Common myeloid progenitor, CD34-positive (primary cell): ENCODE measurements around the gene WDR7.

Experiments
- CTCF ChIA-PET: fragments of 350-600 bp; sonication (Branson Sonifier 250); formaldehyde crosslinking; loops from one replicate; lab custom pipeline; 2021; ENCODE audit warnings: antibody characterized with exemption; lab: Charles Lee
- POLR2A ChIA-PET: fragments of 350-600 bp; sonication (Branson Sonifier 250); formaldehyde crosslinking; loops from one replicate; lab custom pipeline; 2021; ENCODE audit warnings: antibody characterized with exemption; lab: Charles Lee
- DNase-seq, 3 donors: peaks; one replicate each; pipeline versions ENCODE4 v3.0.0 to v3.0.0-alpha.2; 2013
- H3K27ac ChIP-seq, 2 experiments: 1 replicate in 1 of 2; 2 replicates in 1 of 2; pipeline ENCODE4 v1.7.0; 2013; ENCODE audit warnings: inconsistent platforms in 2 of 2, low read length in 2 of 2, mild to moderate bottlenecking in 2 of 2, low read depth in 1 of 2, moderate library complexity in 1 of 2; ENCODE audit not compliant: severe bottlenecking in 2 of 2, insufficient read depth in 1 of 2, poor library complexity in 1 of 2
- H3K27me3 ChIP-seq, 5 experiments: replicated peaks in 2 of 5; 1 replicate in 3 of 5; 2 replicates in 2 of 5; pipeline versions ENCODE4 v1.6.1 to v1.7.0; 2013; ENCODE audit warnings: low read length in 4 of 5, mild to moderate bottlenecking in 2 of 5, moderate library complexity in 2 of 5, inconsistent platforms in 1 of 5; ENCODE audit not compliant: insufficient read depth in 5 of 5, control insufficient read depth in 4 of 5
- H3K36me3 ChIP-seq, 4 experiments: 1 replicate in 2 of 4; 2 replicates in 2 of 4; pipeline versions ENCODE4 v1.6.1 to v1.7.0; 2013; ENCODE audit warnings: low read length in 3 of 4, control low read depth in 1 of 4, mild to moderate bottlenecking in 1 of 4; ENCODE audit not compliant: control insufficient read depth in 4 of 4, insufficient read depth in 4 of 4
- H3K4me1 ChIP-seq, 4 experiments: 1 replicate in 3 of 4; 2 replicates in 1 of 4; pipeline versions ENCODE4 v1.6.1 to v1.7.1; 2013; ENCODE audit warnings: low read length in 3 of 4, mild to moderate bottlenecking in 3 of 4, control low read depth in 1 of 4, inconsistent platforms in 1 of 4, moderate library complexity in 1 of 4; ENCODE audit not compliant: control insufficient read depth in 4 of 4, insufficient read depth in 4 of 4; ENCODE audit errors: control extremely low read depth in 1 of 4
- H3K4me3 ChIP-seq, 7 experiments: 1 replicate in 4 of 7; 2 replicates in 3 of 7; pipeline versions ENCODE4 v1.5.1 to v1.7.0; 2013; ENCODE audit warnings: mild to moderate bottlenecking in 7 of 7, low read length in 6 of 7, moderate library complexity in 6 of 7, inconsistent platforms in 2 of 7, low read depth in 2 of 7, control low read depth in 1 of 7; ENCODE audit not compliant: insufficient read depth in 4 of 7, control insufficient read depth in 1 of 7; ENCODE audit errors: extremely low read depth in 1 of 7
- H3K9me3 ChIP-seq, 5 experiments: 1 replicate in 4 of 5; 2 replicates in 1 of 5; pipeline versions ENCODE4 v1.6.1 to v1.7.1; 2013; ENCODE audit warnings: low read length in 4 of 5, mild to moderate bottlenecking in 2 of 5, inconsistent platforms in 1 of 5, low read depth in 1 of 5, moderate library complexity in 1 of 5; ENCODE audit not compliant: control insufficient read depth in 4 of 5, insufficient read depth in 2 of 5; ENCODE audit errors: control extremely low read depth in 1 of 5
- WGBS: methylation state at CpG from one replicate; pipeline ENCODE4 v1.1.5; 2013; ENCODE audit not compliant: insufficient coverage; 5-methylcytosine and 5-hydroxymethylcytosine counted together

WDR7 gene

GRCh38 chr18:56888978-56889377 lies 237.8 kb downstream of the WDR7 start:
- Histone ChIP-seq H3K9me3 (no peaks in the 10 kb centered on the region), H3K36me3 (no peaks in the 10 kb centered on the region), H3K4me1 (no peaks in the 10 kb centered on the region), H3K27me3 (no peaks in the 10 kb centered on the region), H3K27ac (no peak overlapping the region), H3K4me3 (no peak overlapping the region)
- 75% methylated on average over 1 of the region's 1 CpG for WGBS
- DNase-seq: no peak
- CTCF ChIA-PET: no interaction called here
- POLR2A ChIA-PET: no interaction called here

- POLR2A ChIA-PET: no interaction called here
- Histone ChIP-seq H3K36me3 (no peaks in the 10 kb centered on the region), H3K27ac (no peak overlapping the region), H3K4me3 (no peak overlapping the region), H3K4me1 (no peaks in the 10 kb centered on the region), H3K27me3 (no peaks in the 10 kb centered on the region), H3K9me3 (no peaks in the 10 kb centered on the region)
- 100% methylated on average over 1 of the region's 2 CpGs for WGBS
- DNase-seq: no peak
- CTCF ChIA-PET: no interaction called here
These were observed 238.5 kb downstream of the WDR7 start for GRCh38 chr18:56889621-56890020.

- no peak overlapping the region for H3K27ac ChIP-seq
- WGBS: 100% methylated on average over 1 of the region's 1 CpG
- DNase-seq: no peak
- H3K4me1 ChIP-seq: no peaks in the 10 kb centered on the region
- ChIA-PET POLR2A (no interaction called here), CTCF (no interaction called here)
- H3K27me3 ChIP-seq: no peaks in the 10 kb centered on the region
- H3K36me3 ChIP-seq: no peaks in the 10 kb centered on the region
- H3K4me3 ChIP-seq: no peak overlapping the region
- no peaks in the 10 kb centered on the region for H3K9me3 ChIP-seq
These were observed 239.5 kb downstream of the WDR7 start for GRCh38 chr18:56890632-56891031.

GRCh38 chr18:56891116-56891515 lies 240.0 kb downstream of the WDR7 start:
- Histone ChIP-seq H3K27me3 (no peaks in the 10 kb centered on the region), H3K4me1 (no peaks in the 10 kb centered on the region), H3K36me3 (no peaks in the 10 kb centered on the region), H3K4me3 (no peak overlapping the region), H3K27ac (no peak overlapping the region), H3K9me3 (no peaks in the 10 kb centered on the region)
- DNase-seq: no peak
- CTCF ChIA-PET: interaction anchor here (0.8 kb wide), 1 partner anchor 15 kb away, joined by 3 read pairs; no protein-coding TSS in a partner anchor
- WGBS: no CpG with 5 or more reads among the region's 3 CpGs
- POLR2A ChIA-PET: no interaction called here

DNA sequence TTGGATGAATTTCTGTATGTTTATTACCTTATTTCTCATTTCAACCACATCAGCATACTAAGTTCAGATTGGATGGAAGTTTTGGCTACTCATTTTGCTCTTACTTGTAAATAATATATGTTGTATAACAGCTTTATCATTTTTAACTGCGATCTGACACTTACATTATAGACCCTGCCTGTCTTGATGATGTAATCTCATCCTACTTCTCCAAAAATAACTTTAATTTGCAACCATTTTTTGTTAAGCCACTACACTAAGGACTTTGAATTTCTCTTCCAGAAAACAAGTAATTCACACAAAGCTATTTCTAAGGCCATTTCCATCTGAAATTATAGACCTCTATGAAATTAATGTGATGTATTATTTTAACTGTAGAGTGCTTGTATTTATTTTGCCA lies 240.7 kb downstream of the WDR7 start:
- Histone ChIP-seq H3K27ac (no peak overlapping the region), H3K27me3 (no peaks in the 10 kb centered on the region), H3K36me3 (no peaks in the 10 kb centered on the region), H3K4me3 (no peak overlapping the region), H3K9me3 (no peaks in the 10 kb centered on the region), H3K4me1 (no peaks in the 10 kb centered on the region)
- ChIA-PET POLR2A (no interaction called here), CTCF (no interaction called here)
- no peak for DNase-seq
- WGBS: 100% methylated on average over 1 of the region's 1 CpG

GRCh38 chr18:56897122-56897521 lies 246.0 kb downstream of the WDR7 start:
- POLR2A ChIA-PET: no interaction called here
- no peak overlapping the region for H3K4me3 ChIP-seq
- no peaks in the 10 kb centered on the region for H3K9me3 ChIP-seq
- no peak for DNase-seq
- no CpG with 5 or more reads among the region's 2 CpGs for WGBS
- no peak overlapping the region for H3K27ac ChIP-seq
- CTCF ChIA-PET: no interaction called here
- no peaks in the 10 kb centered on the region for H3K27me3 ChIP-seq
- H3K36me3 ChIP-seq: peaks cover 0 to 2% (median 0%) of the 10 kb centered on the region in 4 experiments
- H3K4me1 ChIP-seq: peaks cover 0 to 5% (median 0%) of the 10 kb centered on the region in 4 experiments

DNA sequence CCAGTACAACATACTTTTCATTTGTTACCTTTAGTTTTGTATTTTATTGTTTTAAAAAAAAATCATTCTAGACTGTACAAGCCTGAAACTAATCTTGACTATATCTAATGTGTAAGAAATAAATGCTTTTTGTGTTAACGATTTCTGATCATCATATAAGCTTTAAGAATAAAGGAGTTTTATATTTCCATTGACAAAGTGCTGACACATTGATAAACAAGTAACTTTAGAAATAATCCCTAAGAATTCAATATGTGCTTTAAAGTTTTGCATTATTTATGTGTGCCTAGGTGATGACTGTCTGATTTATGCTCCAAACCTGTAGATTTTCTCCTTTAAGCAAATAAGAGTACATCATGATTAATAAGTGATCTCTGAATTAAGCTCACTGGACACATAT lies 248.5 kb downstream of the WDR7 start:
- CTCF ChIA-PET: interaction anchor here (0.7 kb wide), 1 partner anchor 1151 kb away, joined by 3 read pairs; no protein-coding TSS in a partner anchor
- Histone ChIP-seq H3K27me3 (no peaks in the 10 kb centered on the region), H3K4me1 (peaks cover 0 to 5% (median 0%) of the 10 kb centered on the region in 4 experiments), H3K27ac (no peak overlapping the region), H3K4me3 (no peak overlapping the region), H3K36me3 (peaks cover 0 to 2% (median 0%) of the 10 kb centered on the region in 4 experiments), H3K9me3 (no peaks in the 10 kb centered on the region)
- no peak for DNase-seq
- POLR2A ChIA-PET: no interaction called here
- no CpG with 5 or more reads among the region's 1 CpG for WGBS
